Measurements from ENCODE around the gene SDHA. TPM values are rescaled to one million over a fixed set of nuclear protein-coding genes. Genes with fewer than 3 reads are reported as not detected.

The SDHA gene
- total and polyA plus RNA-seq, 2 of the 8 experiments (the other 6 are each of a cell fraction or from before 2014, with no cell fraction given): 59.7 to 87.3 TPM

GRCh38 chr5:181160-181559 lies 37.0 kb upstream of the SDHA start:
- 86% methylated on average over 9 of the region's 9 CpGs; no CpG with 5 or more reads in 1 of the 2 experiments for WGBS, 2 experiments (ENCODE audit: extremely low coverage in 1 of 2, insufficient coverage in 1 of 2, insufficient read length in 1 of 2, insufficient replicate concordance in 2 of 2, low coverage in 1 of 2, low lambda C conversion rate in 2 of 2, missing lambda C conversion rate in 1 of 2)
- no peak overlapping the region for H4K5ac ChIP-seq (ENCODE audit: insufficient read length, low read depth, low read length)
- H3K4me3 ChIP-seq (ENCODE audit: extremely low read depth in 1 of 4, insufficient read depth in 2 of 4, low read depth in 3 of 4, low read length in 4 of 4): no peak overlapping the region
- no peak overlapping the region for H2AFZ ChIP-seq (ENCODE audit: low read length)
- H3K79me1 ChIP-seq (ENCODE audit: low read depth, low read length): no peaks in the 10 kb centered on the region
- no peak overlapping the region for H4K8ac ChIP-seq (ENCODE audit: extremely low read depth, insufficient read depth, low read length)
- no peak overlapping the region for H2BK5ac ChIP-seq (ENCODE audit: low read depth, low read length)
- no peak overlapping the region for H2BK15ac ChIP-seq (ENCODE audit: low read length)
- DNase-seq (ENCODE audit: low read depth in 1 of 2, low spot score in 2 of 2) (no peak), FAIRE-seq (no peak)
- H3K4me1 ChIP-seq (replicated peaks in 1 of 4; ENCODE audit: control insufficient read depth in 3 of 4, insufficient read depth in 4 of 4, low read length in 3 of 4): no peaks in the 10 kb centered on the region
- H3K27ac ChIP-seq (ENCODE audit: low read depth, low read length): no peak overlapping the region
- peaks cover 9 to 29% (median 13%) of the 10 kb centered on the region in 4 experiments; a peak in 6 of 8 replicates for H3K36me3 ChIP-seq (ENCODE audit: control insufficient read depth in 2 of 4, insufficient read depth in 4 of 4, low read length in 3 of 4)
- H3K23ac ChIP-seq (ENCODE audit: insufficient read length): no peak overlapping the region
- no peak overlapping the region for H3K14ac ChIP-seq (ENCODE audit: insufficient read length)
- H3K18ac ChIP-seq (ENCODE audit: extremely low read depth, low read length): no peak overlapping the region
- peaks cover 0 to 3% of the 10 kb centered on the region in 2 experiments for H4K20me1 ChIP-seq (replicated peaks in 1 of 2; ENCODE audit: control insufficient read depth in 1 of 2, insufficient read depth in 2 of 2, low read length in 2 of 2)
- H3K4me2 ChIP-seq (ENCODE audit: insufficient read depth in 1 of 2, low read depth in 2 of 2, low read length in 2 of 2): no peak overlapping the region
- H2BK20ac ChIP-seq (ENCODE audit: low read length): no peak overlapping the region
- H3K27me3 ChIP-seq (replicated peaks in 1 of 4; ENCODE audit: control insufficient read depth in 3 of 4, extremely low read depth in 1 of 4, insufficient read depth in 3 of 4, low read length in 3 of 4): no peaks in the 10 kb centered on the region
- TF ChIP-seq CHD1 (IDR thresholded peaks at IDR 0.05; ENCODE audit: low read depth, low read length): no peak
- H3K9me3 ChIP-seq (ENCODE audit: insufficient read depth in 2 of 2, low read depth in 1 of 2, low read length in 1 of 2): no peaks in the 10 kb centered on the region
- H2BK12ac ChIP-seq (ENCODE audit: low read depth, low read length): no peak overlapping the region
- no peak overlapping the region for H2BK120ac ChIP-seq (replicated peaks; ENCODE audit: low read depth, low read length)
- no peak overlapping the region for H3K4ac ChIP-seq (replicated peaks; ENCODE audit: insufficient read length, low read depth, low read length)
- ChIA-PET POLR2A (ENCODE audit: partially characterized antibody) (interaction anchor here (0.7 to 1.7 kb wide), 3 partner anchors 10 to 12 kb away, joined by 3 to 6 read pairs (median 3); no protein-coding TSS in a partner anchor), CTCF (ENCODE audit: partially characterized antibody) (interaction anchor here (1.6 kb wide), 1 partner anchor 10 kb away, joined by 3 read pairs; the partner anchor contains the start of gene LRRC14B)
- no peaks in the 10 kb centered on the region for H3K23me2 ChIP-seq (ENCODE audit: low read depth, low read length)
- no peak overlapping the region for H4K91ac ChIP-seq (replicated peaks; ENCODE audit: insufficient read length, low read length)
- H3K56ac ChIP-seq (replicated peaks; ENCODE audit: insufficient read length, low read depth, low read length): no peak overlapping the region
- no peak overlapping the region for H3K9ac ChIP-seq (replicated peaks in 1 of 4; ENCODE audit: extremely low read depth in 1 of 4, low read depth in 3 of 4, low read length in 3 of 4)
- no peak overlapping the region for H2AK5ac ChIP-seq (ENCODE audit: low read depth, low read length)
- no peaks in the 10 kb centered on the region for H3K79me2 ChIP-seq (ENCODE audit: control insufficient read depth in 1 of 2, insufficient read depth in 2 of 2, low read length in 2 of 2)
